ENCODE results near the gene WAC. TPM values are rescaled to one million over a fixed set of nuclear protein-coding genes. Genes with fewer than 3 reads are reported as not detected.

Gene WAC
- total RNA-seq, 3 donors from 2014 or later (not counting 1 experiment from before 2014, with no cell fraction given), result 225 to 245 (median 226) TPM

DNA sequence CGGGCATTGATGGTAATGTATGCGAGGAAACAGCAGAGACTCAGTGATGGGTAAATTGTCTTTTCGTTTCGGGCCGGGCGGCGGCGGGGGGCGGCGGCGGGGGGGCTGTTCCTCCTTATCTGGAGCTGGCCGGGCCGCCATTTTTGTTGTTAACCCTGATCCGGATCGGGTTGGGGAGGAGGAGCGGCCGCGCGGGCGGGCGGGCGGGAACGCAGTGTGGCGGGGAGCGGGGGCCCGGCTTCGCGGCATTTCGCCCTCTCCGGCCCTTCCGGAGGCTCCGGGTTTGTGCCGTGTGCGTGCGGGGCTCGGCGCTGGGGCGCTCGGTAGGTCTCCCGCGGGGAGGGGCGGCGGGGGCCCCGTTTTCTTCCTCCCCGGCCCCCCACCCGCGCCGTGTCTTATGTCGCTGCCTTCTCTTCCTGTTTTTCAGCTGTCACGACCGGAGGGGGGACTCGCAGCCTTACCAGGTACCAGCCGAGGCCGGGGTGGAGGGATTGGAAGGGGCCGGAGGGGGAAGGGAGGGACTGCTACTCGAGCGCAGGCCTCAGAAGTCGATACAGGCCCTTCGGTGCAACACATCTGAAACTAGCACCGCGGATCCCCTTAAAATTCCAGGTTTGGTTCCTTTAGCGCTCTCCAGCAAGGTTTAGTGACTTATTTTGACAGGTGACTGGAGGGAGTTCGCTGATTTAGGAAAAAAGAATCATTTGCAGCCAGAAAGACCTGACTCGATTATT, 820 bp downstream of the WAC start:
- Mint-ChIP-seq H3K27ac (peak overlapping the region; percentile 100), H3K4me3 (peak overlapping the region; percentile 100), H3K36me3 (peaks cover 18% of the 10 kb centered on the region), H3K9me3 (no peaks in the 10 kb centered on the region), H3K27me3 (ENCODE audit: low read depth in 2 of 2) (no peaks in the 10 kb centered on the region), H3K4me1 (peaks cover 64 to 81% of the 10 kb centered on the region in 2 donors)
- under 1% methylated on average over 59 of the region's 64 CpGs for WGBS (ENCODE audit: insufficient coverage)
- H3K36me3 ChIP-seq (ENCODE audit: control insufficient read depth, insufficient read depth, low read length), result peaks cover 40% of the 10 kb centered on the region
- H3K4me1 ChIP-seq (ENCODE audit: control insufficient read depth, insufficient read depth, low read length), result peaks cover 26% of the 10 kb centered on the region
- TF ChIP-seq, protein P1, sequence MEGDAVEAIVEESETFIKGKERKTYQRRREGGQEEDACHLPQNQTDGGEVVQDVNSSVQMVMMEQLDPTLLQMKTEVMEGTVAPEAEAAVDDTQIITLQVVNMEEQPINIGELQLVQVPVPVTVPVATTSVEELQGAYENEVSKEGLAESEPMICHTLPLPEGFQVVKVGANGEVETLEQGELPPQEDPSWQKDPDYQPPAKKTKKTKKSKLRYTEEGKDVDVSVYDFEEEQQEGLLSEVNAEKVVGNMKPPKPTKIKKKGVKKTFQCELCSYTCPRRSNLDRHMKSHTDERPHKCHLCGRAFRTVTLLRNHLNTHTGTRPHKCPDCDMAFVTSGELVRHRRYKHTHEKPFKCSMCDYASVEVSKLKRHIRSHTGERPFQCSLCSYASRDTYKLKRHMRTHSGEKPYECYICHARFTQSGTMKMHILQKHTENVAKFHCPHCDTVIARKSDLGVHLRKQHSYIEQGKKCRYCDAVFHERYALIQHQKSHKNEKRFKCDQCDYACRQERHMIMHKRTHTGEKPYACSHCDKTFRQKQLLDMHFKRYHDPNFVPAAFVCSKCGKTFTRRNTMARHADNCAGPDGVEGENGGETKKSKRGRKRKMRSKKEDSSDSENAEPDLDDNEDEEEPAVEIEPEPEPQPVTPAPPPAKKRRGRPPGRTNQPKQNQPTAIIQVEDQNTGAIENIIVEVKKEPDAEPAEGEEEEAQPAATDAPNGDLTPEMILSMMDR (IDR thresholded peaks at IDR 0.05), result no peak
- ATAC-seq (peak; percentile 13 to 23 (median 22)), DNase-seq (peak; percentile 57 to 74)
- H3K27ac ChIP-seq (ENCODE audit: low read length), result peak overlapping the region; percentile 97
- no peaks in the 10 kb centered on the region for H3K9me3 ChIP-seq (ENCODE audit: control insufficient read depth, insufficient read depth, low read length)
- no peaks in the 10 kb centered on the region for H3K27me3 ChIP-seq (ENCODE audit: control insufficient read depth, insufficient read depth, low read length)
- peak overlapping the region; percentile 83 for H3K4me3 ChIP-seq (ENCODE audit: low read length)
- intact Hi-C loops (cut with micrococcal nuclease), result loop anchor here (5.0 to 10.0 kb wide), 4 partner anchors 1291 to 1994 kb away; partner anchors contain the start of genes ABI1, ACBD5 and MASTL

DNA sequence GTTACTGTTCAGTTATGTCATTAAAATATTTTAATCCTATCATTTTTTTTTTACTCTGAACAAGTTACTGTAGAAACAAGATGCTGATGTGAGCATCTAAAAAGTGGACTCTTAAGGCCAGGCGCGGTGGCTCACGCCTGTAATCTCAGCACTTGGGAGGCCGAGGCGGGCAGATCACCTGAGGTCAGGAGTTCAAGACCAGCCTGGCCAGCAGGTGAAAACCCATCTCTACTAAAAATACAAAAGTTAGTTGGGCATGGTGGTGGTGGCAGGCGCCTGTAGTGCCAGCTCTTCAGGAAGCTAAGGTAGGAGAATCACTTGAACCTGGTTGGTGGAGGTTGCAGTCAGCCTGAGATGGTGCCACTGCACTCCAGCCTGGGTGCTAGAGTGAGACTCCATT, 2.9 kb downstream of the WAC start:
- H3K9me3 ChIP-seq (ENCODE audit: control insufficient read depth, insufficient read depth, low read length), result no peaks in the 10 kb centered on the region
- no peak overlapping the region for H3K4me3 ChIP-seq (ENCODE audit: low read length)
- TF ChIP-seq, protein P1 (IDR thresholded peaks at IDR 0.05), result no peak
- peaks cover 18% of the 10 kb centered on the region for H3K36me3 Mint-ChIP-seq
- DNase-seq (no peak), ATAC-seq (no peak)
- H3K4me3 Mint-ChIP-seq, result no peak overlapping the region
- 95% methylated on average over 4 of the region's 6 CpGs for WGBS (ENCODE audit: insufficient coverage)
- H3K4me1 ChIP-seq (ENCODE audit: control insufficient read depth, insufficient read depth, low read length), result peaks cover 21% of the 10 kb centered on the region
- no peaks in the 10 kb centered on the region for H3K27me3 ChIP-seq (ENCODE audit: control insufficient read depth, insufficient read depth, low read length)
- intact Hi-C loops (cut with micrococcal nuclease), result loop anchor here (5.0 to 10.0 kb wide), 2 partner anchors 41 to 1671 kb away; partner anchors contain the start of gene ABI1
- peak overlapping the region in 1 of 2 donors; percentile 100 for H3K27ac Mint-ChIP-seq
- no peaks in the 10 kb centered on the region for H3K27me3 Mint-ChIP-seq (ENCODE audit: low read depth in 2 of 2)
- H3K36me3 ChIP-seq (ENCODE audit: control insufficient read depth, insufficient read depth, low read length), result peaks cover 62% of the 10 kb centered on the region
- no peak overlapping the region for H3K27ac ChIP-seq (ENCODE audit: low read length)
- H3K9me3 Mint-ChIP-seq, result no peaks in the 10 kb centered on the region
- peaks cover 67 to 69% of the 10 kb centered on the region in 2 donors for H3K4me1 Mint-ChIP-seq

DNA sequence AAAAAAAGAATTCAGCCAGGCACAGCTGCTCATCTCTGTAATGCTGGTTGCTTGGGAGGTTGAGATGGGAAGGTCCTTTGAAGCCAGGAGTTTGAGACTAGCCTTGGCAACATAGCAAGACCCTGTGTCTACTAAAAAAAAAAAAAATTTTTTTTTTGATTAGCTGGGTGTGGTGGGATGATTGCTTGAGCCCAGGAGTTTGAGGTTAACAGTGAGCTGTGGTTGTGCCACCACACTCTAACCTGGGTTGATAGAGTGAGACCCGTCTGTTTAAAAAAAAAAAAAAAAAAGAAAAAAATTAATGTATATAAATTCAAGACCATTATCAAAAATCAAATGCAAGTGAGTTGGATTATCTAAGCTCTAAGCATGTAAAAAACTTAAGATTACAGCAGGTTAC, 5.7 kb downstream of the WAC start:
- Histone ChIP-seq H3K27me3 (ENCODE audit: control insufficient read depth, insufficient read depth, low read length) (no peaks in the 10 kb centered on the region), H3K4me3 (ENCODE audit: low read length) (no peak overlapping the region), H3K36me3 (ENCODE audit: control insufficient read depth, insufficient read depth, low read length) (peaks cover 80% of the 10 kb centered on the region), H3K4me1 (ENCODE audit: control insufficient read depth, insufficient read depth, low read length) (peaks cover 17% of the 10 kb centered on the region), H3K9me3 (ENCODE audit: control insufficient read depth, insufficient read depth, low read length) (no peaks in the 10 kb centered on the region), H3K27ac (ENCODE audit: low read length) (no peak overlapping the region)
- H3K4me3 Mint-ChIP-seq, result peak overlapping the region; percentile 25
- peaks cover 18% of the 10 kb centered on the region for H3K36me3 Mint-ChIP-seq
- peak in 1 of 2 donors; percentile 28 for DNase-seq
- TF ChIP-seq, protein P1 (IDR thresholded peaks at IDR 0.05), result no peak
- no peaks in the 10 kb centered on the region for H3K27me3 Mint-ChIP-seq (ENCODE audit: low read depth in 2 of 2)
- H3K27ac Mint-ChIP-seq, result peak overlapping the region in 1 of 2 donors; percentile 73
- no peaks in the 10 kb centered on the region for H3K9me3 Mint-ChIP-seq
- intact Hi-C loops (cut with micrococcal nuclease), result loop anchor here (5.0 to 10.0 kb wide), 2 partner anchors 39 to 1674 kb away; partner anchors contain the start of gene ABI1
- WGBS (ENCODE audit: insufficient coverage), result no CpG with 5 or more reads among the region's 1 CpG
- peak in 1 of 3 donors; percentile 25 for ATAC-seq
- peaks cover 64 to 75% of the 10 kb centered on the region in 2 donors for H3K4me1 Mint-ChIP-seq

Data from natural killer cell (primary cell).